Activated naive CD8-positive, alpha-beta T cell treated with anti-CD3 and anti-CD28 coated beads for 36 hours (primary cell): ENCODE measurements around the gene ICAM4. TPM values are rescaled to one million over a fixed set of nuclear protein-coding genes. Genes with fewer than 3 reads are reported as not detected.
"Not testable (repeated sequence)": the region's sequence is repeated elsewhere in the genome, so short reads cannot be mapped to it uniquely, and the experiment has no call there.

Experiments
- DNase-seq: peaks from one replicate; pipeline ENCODE4 v3.0.0; 2021
- H3K27ac Mint-ChIP-seq: one replicate; pipeline ENCODE4 v1.8.0; 2022; ENCODE audit warnings: mild to moderate bottlenecking, moderate library complexity, mixed read lengths
- H3K27me3 Mint-ChIP-seq: one replicate; pipeline ENCODE4 v1.8.0; 2022; ENCODE audit warnings: mild to moderate bottlenecking, mixed read lengths
- H3K36me3 Mint-ChIP-seq: one replicate; pipeline ENCODE4 v1.8.0; 2021; ENCODE audit warnings: mild to moderate bottlenecking, mixed read lengths
- H3K4me1 Mint-ChIP-seq: one replicate; pipeline ENCODE4 v1.8.0; 2021; ENCODE audit warnings: mixed read lengths
- H3K4me3 Mint-ChIP-seq: one replicate; pipeline ENCODE4 v1.8.0; 2022; ENCODE audit warnings: mild to moderate bottlenecking, moderate library complexity, mixed read lengths
- H3K9me3 Mint-ChIP-seq: one replicate; pipeline ENCODE4 v1.8.0; 2022; ENCODE audit warnings: mixed read lengths
- total RNA-seq, 2 experiments: library from RNA; stranded (reverse); gene quantifications; one replicate each; pipeline ENCODE4 v1.2.3, GENCODE V29; 2021

Gene ICAM4
- total RNA-seq, 2 experiments from 2014 or later: 0.25 to 0.38 TPM

- H3K4me3 Mint-ChIP-seq: no peak overlapping the region
- H3K27me3 Mint-ChIP-seq: no peaks in the 10 kb centered on the region
- DNase-seq: no peak
- peaks cover 44% of the 10 kb centered on the region for H3K36me3 Mint-ChIP-seq
- peak overlapping the region; percentile 44 for H3K27ac Mint-ChIP-seq
- no peaks in the 10 kb centered on the region for H3K9me3 Mint-ChIP-seq
- peaks cover 11% of the 10 kb centered on the region for H3K4me1 Mint-ChIP-seq
Observed at GRCh38 chr19:10279737-10280442, 6.9 kb upstream of the ICAM4 start.

DNA sequence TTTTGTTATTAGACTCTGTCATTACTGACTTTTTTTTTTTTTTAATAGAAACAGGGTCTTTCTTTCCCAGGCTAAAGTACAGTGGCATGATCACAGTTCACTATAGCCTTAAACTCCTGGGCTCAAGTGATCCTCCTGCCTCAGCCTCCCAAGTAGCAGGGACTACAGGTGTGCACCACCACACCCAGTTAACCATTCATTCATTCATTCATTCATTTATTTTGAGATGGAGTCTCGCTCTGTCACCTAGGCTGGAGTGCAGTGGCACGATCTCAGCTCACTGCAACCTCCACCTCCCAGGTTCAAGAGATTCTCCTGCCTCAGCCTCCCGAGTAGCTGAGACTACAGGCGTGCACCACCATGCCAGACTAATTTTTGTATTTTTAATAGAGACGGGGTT is 4.7 kb upstream of the ICAM4 start:
- not testable (repeated sequence) for DNase-seq, H3K27ac Mint-ChIP-seq, H3K27me3 Mint-ChIP-seq, H3K9me3 Mint-ChIP-seq, H3K4me3 Mint-ChIP-seq
- Mint-ChIP-seq H3K36me3 (peaks cover 55% of the 10 kb centered on the region), H3K4me1 (peaks cover 25% of the 10 kb centered on the region)

DNA sequence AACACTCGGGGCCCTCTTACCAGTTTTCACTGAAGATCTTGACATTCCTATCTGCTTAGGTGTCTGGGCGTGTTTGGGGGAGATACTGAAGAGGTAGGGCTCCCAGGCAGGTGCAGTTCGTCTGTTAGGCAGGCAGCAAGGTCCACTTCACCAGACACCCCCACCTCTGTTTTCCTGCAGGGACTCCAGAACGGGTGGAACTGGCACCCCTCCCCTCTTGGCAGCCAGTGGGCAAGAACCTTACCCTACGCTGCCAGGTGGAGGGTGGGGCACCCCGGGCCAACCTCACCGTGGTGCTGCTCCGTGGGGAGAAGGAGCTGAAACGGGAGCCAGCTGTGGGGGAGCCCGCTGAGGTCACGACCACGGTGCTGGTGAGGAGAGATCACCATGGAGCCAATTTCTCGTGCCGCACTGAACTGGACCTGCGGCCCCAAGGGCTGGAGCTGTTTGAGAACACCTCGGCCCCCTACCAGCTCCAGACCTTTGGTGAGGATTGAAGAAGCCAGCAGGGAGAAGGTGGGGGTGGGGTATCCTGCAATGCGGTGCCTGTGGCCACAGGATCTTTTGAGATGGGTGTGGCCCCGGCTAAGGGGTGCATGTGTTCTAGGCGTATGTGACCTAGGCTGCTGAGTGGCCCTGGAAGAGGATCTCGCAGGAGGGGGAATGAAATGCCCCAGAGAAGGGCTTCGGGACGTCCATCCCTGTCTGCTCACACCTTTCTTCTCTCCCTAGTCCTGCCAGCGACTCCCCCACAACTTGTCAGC is 3.3 kb upstream of the ICAM4 start:
- Mint-ChIP-seq H3K27me3 (peaks cover 15% of the 10 kb centered on the region), H3K9me3 (no peaks in the 10 kb centered on the region)

GRCh38 chr19:10284065-10284959 is 2.4 kb upstream of the ICAM4 start:
- Mint-ChIP-seq H3K27me3 (peaks cover 24% of the 10 kb centered on the region), H3K36me3 (peaks cover 42% of the 10 kb centered on the region), H3K4me1 (peaks cover 35% of the 10 kb centered on the region), H3K27ac (no peak overlapping the region), H3K9me3 (no peaks in the 10 kb centered on the region), H3K4me3 (no peak overlapping the region)
- DNase-seq: no peak

More for the DNA sequence above, 3.3 kb upstream of the ICAM4 start:
- Mint-ChIP-seq H3K36me3 (peaks cover 47% of the 10 kb centered on the region), H3K4me3 (no peak overlapping the region), H3K27ac (no peak overlapping the region), H3K4me1 (peaks cover 31% of the 10 kb centered on the region)
- no peak for DNase-seq

DNA sequence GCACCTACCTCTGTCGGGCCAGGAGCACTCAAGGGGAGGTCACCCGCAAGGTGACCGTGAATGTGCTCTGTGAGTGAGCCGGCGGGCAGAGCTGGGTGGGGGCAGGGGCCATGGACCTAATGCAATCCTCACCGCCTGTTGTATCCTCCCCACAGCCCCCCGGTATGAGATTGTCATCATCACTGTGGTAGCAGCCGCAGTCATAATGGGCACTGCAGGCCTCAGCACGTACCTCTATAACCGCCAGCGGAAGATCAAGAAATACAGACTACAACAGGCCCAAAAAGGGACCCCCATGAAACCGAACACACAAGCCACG is 1.8 kb upstream of the ICAM4 start:
- Mint-ChIP-seq H3K4me1 (peaks cover 33% of the 10 kb centered on the region), H3K27me3 (peaks cover 29% of the 10 kb centered on the region), H3K4me3 (no peak overlapping the region), H3K36me3 (peaks cover 38% of the 10 kb centered on the region), H3K27ac (no peak overlapping the region), H3K9me3 (no peaks in the 10 kb centered on the region)
- no peak for DNase-seq

GRCh38 chr19:10285393-10285792 is 1.4 kb upstream of the ICAM4 start:
- Mint-ChIP-seq H3K36me3 (peaks cover 36% of the 10 kb centered on the region), H3K4me3 (no peak overlapping the region), H3K27ac (no peak overlapping the region), H3K4me1 (peaks cover 34% of the 10 kb centered on the region), H3K9me3 (no peaks in the 10 kb centered on the region), H3K27me3 (peaks cover 34% of the 10 kb centered on the region)
- DNase-seq: no peak

DNA sequence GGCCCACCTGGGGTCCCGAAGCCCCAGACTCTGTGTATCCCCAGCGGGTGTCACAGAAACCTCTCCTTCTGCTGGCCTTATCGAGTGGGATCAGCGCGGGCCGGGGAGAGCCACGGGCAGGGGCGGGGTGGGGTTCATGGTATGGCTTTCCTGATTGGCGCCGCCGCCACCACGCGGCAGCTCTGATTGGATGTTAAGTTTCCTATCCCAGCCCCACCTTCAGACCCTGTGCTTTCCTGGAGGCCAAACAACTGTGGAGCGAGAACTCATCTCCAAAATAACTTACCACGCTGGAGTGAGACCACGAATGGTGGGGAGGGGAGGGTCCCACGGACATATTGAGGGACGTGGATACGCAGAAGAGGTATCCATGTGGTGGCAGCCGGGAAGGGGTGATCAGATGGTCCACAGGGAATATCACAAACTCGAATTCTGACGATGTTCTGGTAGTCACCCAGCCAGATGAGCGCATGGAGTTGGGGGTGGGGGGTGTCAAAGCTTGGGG is 2.0 kb downstream of the ICAM4 start:
- Mint-ChIP-seq H3K9me3 (no peaks in the 10 kb centered on the region), H3K4me3 (peak overlapping the region; percentile 77), H3K36me3 (peaks cover 25% of the 10 kb centered on the region), H3K27me3 (peaks cover 67% of the 10 kb centered on the region), H3K27ac (peak overlapping the region; percentile 25), H3K4me1 (peaks cover 54% of the 10 kb centered on the region)
- DNase-seq: peak; percentile 44

GRCh38 chr19:10289167-10289835 is 2.5 kb downstream of the ICAM4 start:
- H3K27ac Mint-ChIP-seq: no peak overlapping the region
- peak; percentile 77 for DNase-seq
- H3K4me1 Mint-ChIP-seq: peaks cover 54% of the 10 kb centered on the region
- peak overlapping the region; percentile 77 for H3K4me3 Mint-ChIP-seq
- peaks cover 73% of the 10 kb centered on the region for H3K27me3 Mint-ChIP-seq
- H3K36me3 Mint-ChIP-seq: peaks cover 22% of the 10 kb centered on the region
- H3K9me3 Mint-ChIP-seq: no peaks in the 10 kb centered on the region

- H3K27ac Mint-ChIP-seq: peak within 1 kb of the TSS; percentile 25
- peaks cover 79% of the 10 kb centered on the region for H3K27me3 Mint-ChIP-seq
- peak within 1 kb of the TSS; percentile 77 for H3K4me3 Mint-ChIP-seq
- peak; percentile 57 for DNase-seq
- no peaks in the 10 kb centered on the region for H3K9me3 Mint-ChIP-seq
- peaks cover 16% of the 10 kb centered on the region for H3K36me3 Mint-ChIP-seq
- peaks cover 58% of the 10 kb centered on the region for H3K4me1 Mint-ChIP-seq
Observed at GRCh38 chr19:10289836-10290356, 3.1 kb downstream of the ICAM4 start, which contains the start of gene ICAM5. ICAM5 (plus strand) TSS chr19:10289952; CDS start chr19:10290044, 92 bp downstream.

GRCh38 chr19:10290357-10290875 is 3.7 kb downstream of the ICAM4 start:
- Mint-ChIP-seq H3K4me1 (peaks cover 55% of the 10 kb centered on the region), H3K9me3 (no peaks in the 10 kb centered on the region), H3K27me3 (peaks cover 84% of the 10 kb centered on the region), H3K36me3 (peaks cover 10% of the 10 kb centered on the region), H3K27ac (peak overlapping the region; percentile 11), H3K4me3 (peak overlapping the region; percentile 77)
- no peak for DNase-seq

DNA sequence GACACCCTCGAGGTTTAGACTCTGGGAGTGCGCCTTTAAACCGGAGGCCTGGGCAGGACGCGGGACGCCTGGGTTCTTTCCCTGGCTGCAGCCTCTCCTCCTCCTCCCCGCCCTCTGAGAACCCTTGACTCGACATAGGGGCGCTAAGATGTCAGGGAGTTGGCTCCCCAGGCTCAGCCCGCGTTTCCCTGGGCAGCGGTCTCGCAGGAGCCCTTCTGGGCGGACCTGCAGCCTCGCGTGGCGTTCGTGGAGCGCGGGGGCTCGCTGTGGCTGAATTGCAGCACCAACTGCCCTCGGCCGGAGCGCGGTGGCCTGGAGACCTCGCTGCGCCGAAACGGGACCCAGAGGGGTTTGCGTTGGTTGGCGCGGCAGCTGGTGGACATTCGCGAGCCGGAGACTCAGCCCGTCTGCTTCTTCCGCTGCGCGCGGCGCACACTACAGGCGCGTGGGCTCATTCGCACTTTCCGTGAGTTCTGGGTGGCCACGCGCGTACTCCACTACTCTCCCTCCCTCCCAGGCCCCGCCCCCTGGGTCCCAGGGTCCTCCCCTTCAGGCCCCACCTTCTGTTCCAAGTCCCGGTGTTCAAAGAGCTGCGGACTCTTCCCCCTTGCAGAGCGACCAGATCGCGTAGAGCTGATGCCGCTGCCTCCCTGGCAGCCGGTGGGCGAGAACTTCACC is 4.3 kb downstream of the ICAM4 start:
- no peak overlapping the region for H3K27ac Mint-ChIP-seq
- peaks cover 90% of the 10 kb centered on the region for H3K27me3 Mint-ChIP-seq
- H3K4me3 Mint-ChIP-seq: peak overlapping the region; percentile 77
- peaks cover 7% of the 10 kb centered on the region for H3K36me3 Mint-ChIP-seq
- peaks cover 57% of the 10 kb centered on the region for H3K4me1 Mint-ChIP-seq
- H3K9me3 Mint-ChIP-seq: no peaks in the 10 kb centered on the region
- peak; percentile 48 for DNase-seq

- H3K36me3 Mint-ChIP-seq: peaks cover 2% of the 10 kb centered on the region
- H3K4me1 Mint-ChIP-seq: peaks cover 51% of the 10 kb centered on the region
- peaks cover 92% of the 10 kb centered on the region for H3K27me3 Mint-ChIP-seq
- no peaks in the 10 kb centered on the region for H3K9me3 Mint-ChIP-seq
- DNase-seq: no peak
- H3K27ac Mint-ChIP-seq: no peak overlapping the region
- peak overlapping the region; percentile 63 for H3K4me3 Mint-ChIP-seq
Observed at GRCh38 chr19:10291554-10292205, 4.9 kb downstream of the ICAM4 start.

- no peak overlapping the region for H3K27ac Mint-ChIP-seq
- peak; percentile 70 for DNase-seq
- peaks cover 93% of the 10 kb centered on the region for H3K27me3 Mint-ChIP-seq
- H3K36me3 Mint-ChIP-seq: peaks cover 2% of the 10 kb centered on the region
- peak overlapping the region; percentile 63 for H3K4me3 Mint-ChIP-seq
- H3K4me1 Mint-ChIP-seq: peaks cover 47% of the 10 kb centered on the region
- H3K9me3 Mint-ChIP-seq: no peaks in the 10 kb centered on the region
Observed at GRCh38 chr19:10292206-10292788, 5.5 kb downstream of the ICAM4 start.
